GM12892 (cell line): ENCODE results near the gene APOBR.
"Not testable (repeated sequence)": the region's sequence is repeated elsewhere in the genome, so short reads cannot be mapped to it uniquely, and the experiment has no call there.

ENCODE experiments used
- DNase-seq: peaks from one replicate; pipeline ENCODE4 v3.0.0; 2011; ENCODE audit not compliant: insufficient read length
- FAIRE-seq: peaks from 2 replicates; lab custom pipeline; 2011; peaks lifted over from hg19 to GRCh38; lab: Jason Lieb, UNC
- POLR2A ChIP-seq: IDR thresholded peaks from 2 replicates; pipeline ENCODE4 v1.6.1; 2011; ENCODE audit warnings: low read depth, low read length, control low read depth
- POLR2AphosphoS5 ChIP-seq: IDR thresholded peaks from 2 replicates; pipeline ENCODE4 v1.6.1; 2011; ENCODE audit warnings: low read depth, low read length, control low read depth
- TAF1 ChIP-seq: IDR thresholded peaks from 2 replicates; pipeline ENCODE4 v1.6.1; 2011; ENCODE audit warnings: low read depth, mild to moderate bottlenecking, control low read depth, low read length, borderline replicate concordance

APOBR gene

DNA sequence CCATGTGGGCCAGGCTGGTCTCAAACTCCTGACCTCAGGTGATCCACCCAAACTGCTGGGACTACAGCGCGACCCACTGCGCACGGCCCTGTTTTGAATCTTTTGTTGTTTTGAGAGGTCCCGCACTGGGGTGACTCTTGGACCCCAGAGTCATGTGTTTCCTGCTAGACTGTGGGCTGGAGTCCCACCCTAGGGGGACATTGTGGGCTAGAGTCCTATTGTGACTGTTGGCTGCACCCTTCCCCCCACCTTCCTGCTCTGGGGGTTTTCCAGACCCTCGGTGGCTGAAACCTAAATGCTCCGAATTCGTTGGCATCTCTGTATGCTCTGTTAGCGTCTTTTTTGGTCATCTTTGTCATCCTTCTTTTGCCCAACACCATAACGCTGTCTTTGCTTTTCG, 28.3 kb downstream of the APOBR start:
- DNase-seq, result no peak
- no peak for FAIRE-seq
- no peak for TF ChIP-seq TAF1
- no peak for TF ChIP-seq POLR2AphosphoS5
- TF ChIP-seq POLR2A, result no peak

DNA sequence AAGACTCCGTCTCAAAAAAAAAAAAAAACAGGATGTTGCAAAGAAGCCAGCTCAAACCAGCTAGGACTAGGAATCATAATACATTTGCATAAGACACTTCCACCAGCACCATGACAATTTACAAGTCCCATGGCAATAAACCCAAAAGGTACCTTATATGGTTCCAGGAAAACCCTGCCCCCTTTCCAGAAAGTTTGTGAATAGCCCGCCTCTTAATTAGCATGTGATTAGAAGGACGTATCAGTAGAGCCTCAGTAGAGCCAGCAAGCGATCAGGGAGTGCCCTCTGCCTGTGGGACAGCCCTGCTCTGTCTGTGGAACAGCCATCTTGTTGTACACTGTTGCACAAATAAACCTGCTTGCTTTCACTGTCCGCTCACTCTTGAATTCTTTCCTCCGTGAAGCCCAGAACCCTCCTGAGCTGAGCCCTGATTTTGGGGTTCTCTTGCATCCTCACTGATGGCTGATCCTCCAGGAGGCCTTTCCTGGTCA, 30.3 kb downstream of the APOBR start:
- DNase-seq, result no peak
- no peak for TF ChIP-seq TAF1
- TF ChIP-seq POLR2AphosphoS5, result no peak
- TF ChIP-seq POLR2A, result no peak
- FAIRE-seq, result no peak

DNA sequence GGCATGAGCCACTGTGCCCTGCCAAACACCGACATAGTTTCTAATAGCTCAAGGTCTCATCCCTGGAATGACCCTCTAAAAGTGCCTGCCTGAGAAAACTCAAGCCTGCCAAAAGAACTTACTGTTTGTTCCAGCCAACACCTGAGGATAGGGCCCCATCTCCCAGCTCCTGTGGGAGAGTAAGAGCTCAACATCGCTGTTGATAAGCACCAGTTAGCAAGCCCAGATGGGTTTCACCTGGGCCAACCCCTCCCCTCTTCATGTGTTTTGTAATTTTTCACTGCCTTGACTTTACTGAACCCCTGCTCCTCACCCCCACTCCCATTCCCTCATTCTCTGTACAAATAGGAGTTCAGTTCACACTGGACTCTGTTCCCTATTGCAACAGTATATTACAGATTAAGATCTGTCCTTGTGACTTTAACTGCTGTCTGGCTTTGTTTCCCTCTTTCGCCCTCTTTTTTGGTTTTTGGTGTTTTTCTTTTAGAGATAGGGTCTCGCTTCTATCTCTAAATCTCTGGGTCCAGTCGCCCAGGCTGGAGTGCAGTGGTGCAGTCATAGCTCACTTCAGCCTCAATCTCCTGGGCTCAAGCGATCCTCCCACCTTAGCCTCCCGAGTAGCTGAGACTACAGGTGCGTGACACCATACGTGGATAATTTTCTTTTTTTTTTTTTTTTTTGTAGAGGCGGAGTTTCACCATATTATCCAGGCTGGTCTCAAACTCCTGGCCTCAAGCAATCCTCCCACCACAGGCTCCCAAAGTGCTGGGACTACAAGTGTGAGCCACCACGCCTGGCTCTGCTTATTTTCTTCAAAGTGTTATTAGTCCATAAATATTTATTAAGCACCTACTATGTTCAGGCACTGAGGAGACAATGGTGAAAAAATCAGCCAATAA, 32.0 kb downstream of the APOBR start:
- no peak for TF ChIP-seq POLR2A
- TF ChIP-seq POLR2AphosphoS5, result no peak
- FAIRE-seq, result no peak
- no peak for DNase-seq

DNA sequence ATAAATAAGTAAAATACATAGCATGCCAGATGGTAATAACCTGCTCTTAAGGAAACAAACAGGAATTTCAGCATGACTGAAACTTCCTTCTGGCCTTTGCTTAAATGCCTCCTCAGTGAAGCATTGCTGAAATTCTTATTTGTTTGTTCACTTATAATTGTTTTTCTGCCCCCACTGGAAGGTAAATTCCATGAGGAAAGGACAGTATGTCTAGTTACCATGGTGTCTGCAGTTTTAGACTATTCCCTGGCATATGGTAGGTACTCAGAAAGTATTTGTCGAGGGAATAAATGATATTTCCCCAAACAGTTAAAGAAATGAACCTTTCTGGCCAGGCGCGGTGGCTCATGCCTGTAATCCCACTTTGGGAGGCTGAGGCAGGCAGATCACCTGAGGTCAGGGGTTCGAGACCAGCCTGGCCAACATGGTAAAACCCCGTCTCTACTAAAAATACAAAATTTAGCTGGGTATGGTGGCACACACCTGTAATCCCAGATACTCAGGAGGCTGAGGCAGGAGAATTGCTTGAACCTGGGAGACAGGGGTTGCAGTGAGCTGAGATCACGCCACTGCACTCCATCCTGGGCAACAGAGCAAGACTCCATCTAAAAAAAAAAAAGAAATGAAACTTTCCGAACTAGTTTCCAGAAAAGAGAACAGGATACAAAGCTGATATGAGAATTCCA, 32.8 kb downstream of the APOBR start:
- not testable (repeated sequence) for FAIRE-seq, DNase-seq

DNA sequence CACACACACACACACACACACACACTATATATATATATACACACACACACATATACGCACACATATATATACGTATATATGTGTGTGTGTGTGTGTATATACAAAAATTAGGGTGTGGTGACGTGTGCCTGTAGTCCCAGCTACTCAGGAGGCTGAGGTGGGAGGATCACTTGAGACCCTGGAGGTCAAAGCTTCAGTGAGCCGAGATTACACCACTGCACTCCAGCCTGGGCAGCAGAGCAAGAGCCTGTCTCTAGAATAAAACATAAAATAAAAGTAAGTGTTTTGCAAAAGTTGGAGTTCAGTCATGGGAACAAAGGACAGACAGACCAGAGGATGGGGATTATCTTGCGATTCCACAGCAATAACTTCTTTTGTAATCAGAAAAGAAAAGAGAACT, 33.5 kb downstream of the APOBR start:
- no peak for FAIRE-seq
- TF ChIP-seq POLR2A (no peak), POLR2AphosphoS5 (no peak), TAF1 (no peak)
- no peak for DNase-seq

DNA sequence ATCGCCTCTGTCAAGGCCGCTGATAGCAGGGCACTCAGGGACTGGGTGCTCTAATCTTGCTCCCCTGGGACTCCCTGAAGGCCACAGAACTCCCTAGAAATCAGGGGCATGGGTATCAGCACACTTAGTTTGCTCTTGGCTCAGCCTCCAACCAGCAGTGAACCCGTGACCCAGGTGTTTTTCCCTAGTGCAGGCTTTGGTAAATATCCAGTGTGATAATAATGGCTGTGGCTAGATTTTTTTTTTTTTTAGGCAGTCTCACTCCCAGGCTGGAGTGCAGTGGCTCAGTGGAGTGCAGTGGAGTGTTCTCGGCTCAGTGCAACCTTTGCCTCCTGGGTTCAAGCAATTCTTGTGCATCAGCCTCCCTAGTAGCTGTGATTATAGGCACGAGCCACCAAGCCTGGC, 34.0 kb downstream of the APOBR start:
- FAIRE-seq, result no peak
- no peak for DNase-seq
- TF ChIP-seq POLR2AphosphoS5, result no peak
- no peak for TF ChIP-seq POLR2A
- TF ChIP-seq TAF1, result no peak

DNA sequence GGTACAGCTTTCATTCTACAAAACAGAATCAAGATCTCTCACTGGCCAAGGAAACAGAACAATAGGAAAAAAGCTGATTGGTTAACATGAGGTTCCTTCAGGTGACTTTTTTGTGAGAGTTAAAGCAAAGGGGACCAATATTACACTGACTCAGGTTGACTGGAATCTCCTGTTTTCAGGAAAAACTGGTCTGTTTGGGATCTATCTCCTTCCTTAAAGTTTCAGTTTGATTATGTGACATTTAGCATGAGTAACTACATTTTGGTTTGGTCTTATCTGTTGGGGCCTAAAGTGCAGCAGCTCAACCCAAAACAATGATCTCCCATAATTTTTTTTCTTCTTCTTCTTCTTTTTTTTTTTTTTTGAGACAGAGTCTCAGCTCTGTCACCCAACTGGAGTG, 34.7 kb downstream of the APOBR start:
- FAIRE-seq (no peak), DNase-seq (no peak)
- TF ChIP-seq TAF1, result no peak
- TF ChIP-seq POLR2AphosphoS5, result no peak
- no peak for TF ChIP-seq POLR2A

DNA sequence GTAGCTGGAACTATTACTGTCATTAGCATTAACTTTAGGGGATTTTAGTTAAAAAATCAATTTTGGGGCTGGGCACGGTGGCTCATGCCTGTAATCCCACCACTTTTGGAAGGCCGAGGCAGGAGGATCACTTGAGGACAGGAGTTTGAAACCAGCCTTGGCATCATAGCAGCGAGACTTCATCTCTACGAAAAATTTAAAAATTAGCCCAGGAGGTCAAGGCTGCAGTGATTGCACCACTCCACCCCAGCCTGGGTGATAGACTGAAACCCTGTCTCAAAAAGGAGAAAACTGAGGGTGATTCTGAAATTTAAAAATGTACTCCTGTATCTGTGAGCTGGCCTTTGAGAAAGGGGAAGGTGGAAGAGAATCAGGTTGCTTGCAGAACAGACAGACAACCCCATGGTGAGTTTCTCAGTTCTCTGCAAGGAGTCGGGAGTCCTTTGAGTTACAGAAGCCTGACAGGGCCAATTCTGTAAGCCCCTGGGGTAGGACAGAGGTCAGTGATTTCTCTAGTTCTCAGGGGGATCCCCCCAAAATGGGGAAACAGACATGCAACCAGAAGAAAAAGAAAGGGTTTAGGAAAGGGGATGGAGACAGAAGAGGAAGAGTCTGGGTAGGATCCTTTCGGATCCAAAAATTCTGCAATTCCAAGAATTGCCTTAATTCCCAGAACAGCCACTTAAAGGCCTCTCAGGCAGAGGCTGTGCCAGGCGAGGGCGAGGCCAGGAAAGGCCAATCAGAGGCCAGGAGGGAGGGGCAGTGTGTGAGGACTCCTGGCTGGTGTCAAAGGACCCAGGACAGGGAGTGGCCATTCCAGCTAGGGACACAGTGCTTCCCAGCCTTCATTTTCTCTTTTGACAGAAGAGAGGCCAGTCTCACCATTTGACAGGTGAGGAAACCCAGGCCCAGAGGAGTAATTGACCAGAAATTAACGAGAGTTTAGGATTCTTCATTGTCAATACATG, 37.6 kb downstream of the APOBR start:
- DNase-seq, result no peak
- FAIRE-seq, result no peak
- TF ChIP-seq TAF1 (no peak), POLR2A (no peak)

DNA sequence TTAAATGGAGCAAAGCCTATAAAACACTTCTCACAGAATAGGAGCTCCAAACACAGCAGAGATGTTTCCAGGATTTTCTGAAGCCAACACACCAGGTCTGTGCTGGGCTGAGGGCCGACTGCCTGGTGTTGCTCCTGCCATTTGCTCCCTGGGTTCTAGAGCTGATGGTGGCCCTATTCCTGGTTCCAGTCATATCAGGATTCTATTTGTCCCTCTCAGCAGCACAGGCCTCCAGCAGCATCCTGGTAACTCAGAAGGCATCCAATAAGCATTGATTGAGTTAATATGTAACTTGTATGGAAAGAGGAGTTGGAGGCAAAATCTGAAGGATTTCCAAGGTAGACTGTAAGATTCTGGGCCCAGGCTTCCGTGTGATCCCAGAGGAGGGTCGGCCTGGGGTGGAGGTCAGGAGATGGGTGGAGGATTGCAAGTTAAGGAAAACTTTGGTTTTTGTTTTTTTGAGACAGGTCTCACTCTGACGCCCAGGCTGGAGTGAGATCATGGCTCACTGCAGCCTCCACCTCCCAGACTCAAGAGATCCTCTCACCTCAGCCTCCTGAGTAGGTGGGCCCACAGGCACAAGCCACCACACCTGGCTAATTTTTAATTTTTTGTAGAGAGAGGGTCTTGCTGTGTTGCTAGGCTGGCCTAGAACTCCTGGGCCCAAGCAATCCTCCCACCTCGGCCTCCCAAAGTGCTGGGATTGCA, 38.7 kb downstream of the APOBR start:
- no peak for TF ChIP-seq TAF1
- no peak for TF ChIP-seq POLR2A
- no peak for TF ChIP-seq POLR2AphosphoS5
- FAIRE-seq, result no peak
- no peak for DNase-seq

DNA sequence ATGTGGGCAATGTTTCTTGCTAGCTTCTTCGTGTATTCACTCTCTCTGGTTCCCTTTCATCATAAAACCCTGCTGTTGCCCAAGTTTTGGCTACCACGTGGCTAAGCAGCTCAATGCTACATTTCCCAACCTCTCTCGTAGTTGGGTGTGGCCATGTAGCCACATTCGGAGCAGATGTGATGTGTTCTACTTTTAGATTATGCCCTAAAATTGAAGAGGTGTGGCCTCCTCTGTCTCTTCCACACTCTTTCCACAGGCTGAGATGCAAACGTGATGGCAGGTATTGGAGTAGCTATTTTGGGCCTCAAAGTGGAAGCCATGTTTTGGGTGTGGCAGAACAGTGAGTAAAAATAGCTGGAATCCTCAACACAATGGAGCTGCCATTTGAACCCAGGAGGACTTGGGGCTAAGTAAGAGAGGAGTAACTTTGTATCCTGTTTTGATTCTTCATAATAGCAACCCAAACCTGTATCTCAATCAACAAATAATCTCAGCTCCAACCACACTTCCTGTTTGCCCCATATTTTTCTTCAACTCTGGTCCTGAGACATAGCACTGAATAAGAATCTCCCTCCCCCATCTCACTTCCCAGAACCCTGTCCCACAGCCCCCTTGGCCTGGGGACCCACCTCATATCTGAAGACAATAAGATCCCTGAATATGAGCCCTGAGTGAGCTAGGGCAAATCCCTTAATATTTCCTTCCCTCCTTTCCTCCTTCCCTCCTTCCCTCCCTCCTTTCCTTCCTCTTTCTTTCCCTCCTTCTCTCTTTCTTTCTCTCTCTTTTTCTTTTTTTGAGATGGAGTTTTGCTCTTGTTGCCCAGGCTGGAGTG, 40.3 kb downstream of the APOBR start:
- no peak for TF ChIP-seq POLR2A
- TF ChIP-seq TAF1, result no peak
- TF ChIP-seq POLR2AphosphoS5, result no peak
- FAIRE-seq (no peak), DNase-seq (no peak)
